K562 (cell line): ENCODE measurements around the gene ACP6. TPM values are rescaled to one million over a fixed set of nuclear protein-coding genes. Genes with fewer than 3 reads are reported as not detected.
A peak's percentile ranks its signal among the peaks of the same experiment; 100 is the strongest.

Source experiments
- ATAC-seq: fragments of 200-7000 bp; cut with Tn5 transposase; 3 replicates; pipeline ENCODE4 v1.9.1; 2020; ENCODE audit warnings: moderate library complexity
- BruUV-seq: library from RNA; stranded (reverse); fragments of 400-500 nt; replicated peaks from 2 replicates; lab custom pipeline; 2021; lab: Mats Ljungman, UMichigan
- CTCF ChIA-PET: fragments of 300-600 bp; formaldehyde crosslinking; extraction: SDS; loops from one replicate; lab custom pipeline; 2021; ENCODE audit warnings: low intra/inter-chr PET ratio; lab: Yijun Ruan, JAX
- POLR2A ChIA-PET: fragments of 300-600, 350-650 bp; sonication (Branson Sonifier 250); formaldehyde crosslinking; extraction: SDS; loops from one replicate; lab custom pipeline; 2021; ENCODE audit warnings: antibody characterized with exemption, inconsistent platforms; lab: Yijun Ruan, JAX
- DNase-seq, 4 experiments: peaks; one replicate each; pipeline versions ENCODE4 v3.0.0 to v3.0.0-alpha.2; 2011 to 2018; ENCODE audit warnings: low spot score in 3 of 4, mixed read lengths in 3 of 4; ENCODE audit errors: extremely low read depth in 1 of 4
- FAIRE-seq: peaks from 2 replicates; lab custom pipeline; 2011; peaks lifted over from hg19 to GRCh38; lab: Jason Lieb, UNC
- H2AFZ ChIP-seq: 2 replicates; pipeline ENCODE4 v1.6.0; 2011; ENCODE audit warnings: low read depth, low read length, control low read depth, inconsistent platforms
- H3K27ac ChIP-seq: fragments of 200-600 bp; 3 replicates; pipeline ENCODE4 v1.8.0; 2011; ENCODE audit warnings: low read depth, mild to moderate bottlenecking, control low read depth, inconsistent platforms, low read length, moderate library complexity, mixed read lengths; ENCODE audit errors: extremely low read depth
- H3K27me3 ChIP-seq, 2 experiments: fragments of 300-600 bp in 1 of 2; 2 replicates in 1 of 2; 3 replicates in 1 of 2; pipeline versions ENCODE4 v1.6.0 to v1.8.0; 2011; ENCODE audit warnings: inconsistent platforms in 2 of 2, low read length in 2 of 2, mild to moderate bottlenecking in 1 of 2, mixed read lengths in 1 of 2, moderate library complexity in 1 of 2; ENCODE audit not compliant: control insufficient read depth in 2 of 2, insufficient read depth in 2 of 2
- H3K36me3 ChIP-seq: fragments of 300-600 bp; 3 replicates; pipeline ENCODE4 v1.8.0; 2011; ENCODE audit warnings: mild to moderate bottlenecking, low read length, inconsistent platforms; ENCODE audit not compliant: control insufficient read depth, insufficient read depth
- H3K4me1 ChIP-seq, 2 experiments: fragments of 200-600 bp in 1 of 2; replicated peaks in 1 of 2; 2 replicates in 1 of 2; 3 replicates in 1 of 2; pipeline versions ENCODE4 v1.5.1 to v1.8.0; 2011; ENCODE audit warnings: inconsistent platforms in 2 of 2, low read length in 2 of 2, mild to moderate bottlenecking in 1 of 2, mixed read lengths in 1 of 2, moderate library complexity in 1 of 2; ENCODE audit not compliant: control insufficient read depth in 2 of 2, insufficient read depth in 2 of 2
- H3K4me2 ChIP-seq: 2 replicates; pipeline ENCODE4 v1.6.1; 2011; ENCODE audit warnings: low read length, control low read depth, inconsistent platforms, mixed read lengths; ENCODE audit not compliant: insufficient read depth
- H3K4me3 ChIP-seq: fragments of 200-600 bp; sonication (generic), shearing (Covaris generic); 2 replicates; pipeline ENCODE4 v1.5.1; 2016; ENCODE audit warnings: control low read depth, inconsistent platforms
- H3K79me2 ChIP-seq: fragments of 200-600 bp; 3 replicates; pipeline ENCODE4 v1.8.0; 2011; ENCODE audit warnings: low read length, inconsistent platforms; ENCODE audit not compliant: control insufficient read depth, insufficient read depth
- H3K9ac ChIP-seq, 2 experiments: 2 replicates each; pipeline versions ENCODE4 v1.6.0 to v1.6.1; 2011; ENCODE audit warnings: low read depth in 2 of 2, low read length in 2 of 2, control low read depth in 1 of 2, inconsistent platforms in 1 of 2, mild to moderate bottlenecking in 1 of 2, mixed read lengths in 1 of 2; ENCODE audit not compliant: insufficient read depth in 1 of 2
- H3K9me1 ChIP-seq: one replicate; pipeline ENCODE4 v1.6.0; 2011; ENCODE audit warnings: inconsistent platforms, mild to moderate bottlenecking, low read length, moderate library complexity; ENCODE audit not compliant: control insufficient read depth, insufficient read depth
- H3K9me3 ChIP-seq: replicated peaks from 2 replicates; pipeline ENCODE4 v1.5.1; 2011; ENCODE audit warnings: low read depth, low read length, inconsistent platforms; ENCODE audit not compliant: control insufficient read depth, insufficient read depth
- H4K20me1 ChIP-seq: replicated peaks from 2 replicates; pipeline ENCODE4 v1.6.1; 2011; ENCODE audit warnings: low read length, inconsistent platforms, mixed read lengths; ENCODE audit not compliant: control insufficient read depth, insufficient read depth
- BRD9 ChIP-seq: fragments of 450-650 bp; IDR thresholded peaks from 2 replicates; pipeline ENCODE4 v1.6.1; 2018; ENCODE audit warnings: low read depth; ENCODE audit not compliant: partially characterized antibody
- CBX2 ChIP-seq: fragments of 200-600 bp; sonication (generic); IDR thresholded peaks from one replicate; pipeline ENCODE4 v1.6.1; 2012; ENCODE audit warnings: mild to moderate bottlenecking, low read length, inconsistent platforms; ENCODE audit not compliant: insufficient read depth, poor library complexity, severe bottlenecking
- CEBPB ChIP-seq: fragments of 450-650 bp; IDR thresholded peaks from 2 replicates; pipeline ENCODE4 v1.6.1; 2016; ENCODE audit warnings: missing genetic modification characterization, missing compliant biosample characterization
- CEBPG ChIP-seq, 3 experiments: fragments of 200-800 bp in 1 of 3; sonication (Bioruptor generic) in 1 of 3; sonication (generic) in 1 of 3; formaldehyde crosslinking in 1 of 3; IDR thresholded peaks in 2 of 3; conservative IDR thresholded peaks in 1 of 3; 2 replicates each; pipeline versions ENCODE4 v1.6.1 to v1.8.0; 2016 to 2022; ENCODE audit warnings: missing compliant biosample characterization in 2 of 3, missing genetic modification characterization in 2 of 3, mild to moderate bottlenecking in 1 of 3, missing genetic modification reagents in 1 of 3
- CGGBP1 ChIP-seq: fragments of 250-450 bp; sonication (Bioruptor Pico); IDR thresholded peaks from 2 replicates; pipeline ENCODE4 v1.9.0; 2021; ENCODE audit warnings: mild to moderate bottlenecking
- CREM ChIP-seq: IDR thresholded peaks from 2 replicates; pipeline ENCODE4 v1.6.1; 2014; ENCODE audit warnings: antibody characterized with exemption, low read depth
- CTCFL ChIP-seq: IDR thresholded peaks from 2 replicates; pipeline ENCODE4 v1.6.1; 2011; ENCODE audit warnings: borderline replicate concordance, low read depth, mild to moderate bottlenecking, moderate library complexity, low read length; ENCODE audit not compliant: insufficient read depth, poor library complexity, severe bottlenecking
- HDAC2 ChIP-seq: fragments of 450-650 bp; IDR thresholded peaks from 2 replicates; pipeline ENCODE4 v1.6.1; 2016; ENCODE audit warnings: mild to moderate bottlenecking
- POLR2AphosphoS2 ChIP-seq: IDR thresholded peaks from 2 replicates; pipeline ENCODE4 v1.6.1; 2012; ENCODE audit warnings: low read length, improper control_type of control experiment
- TBL1XR1 ChIP-seq, 2 experiments: IDR thresholded peaks; 2 replicates each; pipeline ENCODE4 v1.6.1; 2012; ENCODE audit warnings: improper control_type of control experiment in 2 of 2, low read length in 2 of 2, mild to moderate bottlenecking in 1 of 2
- ZNF133 ChIP-seq: fragments of 250-450 bp; sonication (Bioruptor Pico); IDR thresholded peaks from 2 replicates; pipeline ENCODE4 v1.4.0; 2020; ENCODE audit warnings: mild to moderate bottlenecking
- ZNF217 ChIP-seq: sonication (generic); formaldehyde crosslinking; IDR thresholded peaks from 2 replicates; pipeline ENCODE4 v1.8.0; 2022; ENCODE audit warnings: mild to moderate bottlenecking, missing genetic modification reagents
- ZSCAN32 ChIP-seq: fragments of 450-650 bp; formaldehyde crosslinking; IDR thresholded peaks from 2 replicates; pipeline ENCODE4 v1.4.0; 2020; ENCODE audit warnings: mild to moderate bottlenecking, moderate library complexity
- WGBS: fragments of 100-300 bp; shearing (Covaris generic); methylation state at CpG from one replicate; pipeline ENCODE4 v1.1.6; 2016; ENCODE audit warnings: low coverage, mixed read lengths; ENCODE audit not compliant: insufficient coverage; ENCODE audit errors: missing lambda C conversion rate; 5-methylcytosine and 5-hydroxymethylcytosine counted together
- in situ Hi-C: fragments of 300-500 bp; cut with MboI; formaldehyde crosslinking; loops from 4 replicates; pipeline ENCODE4 v1.15.0; 2018; ENCODE audit warnings: inconsistent platforms, mixed read lengths
- intact Hi-C: fragments of 100-400 bp; cut with micrococcal nuclease; formaldehyde crosslinking; loops from 2 replicates; pipeline ENCODE4 v1.14.2; 2022
- polyA plus RNA-seq, 8 experiments: library from polyadenylated mRNA; depleted of rRNA in 4 of 8; stranded (reverse) in 5 of 8; unstranded in 3 of 8; fragments of >200 nt; fragmentation: Nextera tagmentation in 2 of 8; fragmentation: Illumina TruSeq in 1 of 8; extraction: Ambion mirVana in 2 of 8; extraction: Trizol in 1 of 8; gene quantifications; 2 replicates each; pipeline versions ENCODE4 v1.2.1 to v1.2.3, GENCODE V29; 2011 to 2014; ENCODE audit warnings: inconsistent platforms in 1 of 8, missing spikeins in 1 of 8
- total RNA-seq, 7 experiments: library from RNA; depleted of rRNA in 6 of 7; stranded (reverse); fragments of >200 nt in 6 of 7; fragmentation: Illumina TruSeq in 2 of 7; extraction: Trizol in 2 of 7; gene quantifications; 2 replicates each; pipeline versions ENCODE4 v1.2.1 to v1.2.3, GENCODE V29; 2011 to 2021; ENCODE audit warnings: low replicate concordance in 1 of 7

Gene ACP6
- total and polyA plus RNA-seq, 9 of the 15 experiments (the other 6 are each of a cell fraction or from before 2014, with no cell fraction given), result 0.05 to 1.4 (median 0.49) TPM

- H4K20me1 ChIP-seq, result no peaks in the 10 kb centered on the region
- CTCF ChIA-PET, result no interaction called here
- H3K4me3 ChIP-seq, result no peak overlapping the region
- H3K27me3 ChIP-seq, result peaks cover 2 to 22% of the 10 kb centered on the region in 2 experiments; a peak in 4 of 5 replicates
- intact Hi-C loops (no loop called here), in situ Hi-C loops (loop anchor here (10.0 kb wide), 1 partner anchor 339 kb away; no protein-coding TSS in a partner anchor)
- FAIRE-seq (no peak), DNase-seq (no peak), ATAC-seq (no peak)
- TF ChIP-seq CEBPB (tag) (peak; percentile 59), CEBPG (CRISPR knock-in tag; IDR thresholded peaks at IDR 0.05) (no peak), CEBPG (tag; conservative IDR thresholded peaks at IDR 0.05 in 1 of 2, IDR thresholded peaks at IDR 0.05 in 1 of 2) (peak in 1 of 2 experiments; percentile 79; a peak in 2 of 4 replicates), ZNF217 (CRISPR knock-in tag) (no peak)
- no peaks in the 10 kb centered on the region for H3K79me2 ChIP-seq
- H3K4me2 ChIP-seq, result no peak overlapping the region
- POLR2A ChIA-PET, result interaction anchor here (0.6 to 0.9 kb wide), 2 partner anchors 31 to 197 kb away, joined by 3 to 4 read pairs; no protein-coding TSS in a partner anchor
- H3K9me1 ChIP-seq, result no peaks in the 10 kb centered on the region
- no peak overlapping the region for H2AFZ ChIP-seq
- 0% methylated on average over 1 of the region's 1 CpG for WGBS
- H3K4me1 ChIP-seq, result peaks cover 0 to 2% of the 10 kb centered on the region in 2 experiments; a peak in 2 of 5 replicates
- BruUV-seq, result no TSS peak
- no peak overlapping the region for H3K9ac ChIP-seq
- H3K9me3 ChIP-seq, result no peaks in the 10 kb centered on the region
- no peak overlapping the region for H3K27ac ChIP-seq
- H3K36me3 ChIP-seq, result no peaks in the 10 kb centered on the region
These were observed 36.6 kb downstream of the ACP6 start for GRCh38 chr1:147633759-147634158.

- no peak overlapping the region for H3K27ac ChIP-seq
- FAIRE-seq (no peak), ATAC-seq (no peak), DNase-seq (no peak)
- in situ Hi-C loops, result loop anchor here (10.0 kb wide), 1 partner anchor 337 kb away; no protein-coding TSS in a partner anchor
- peaks cover 0 to 2% of the 10 kb centered on the region in 2 experiments; a peak in 2 of 5 replicates for H3K4me1 ChIP-seq
- no peaks in the 10 kb centered on the region for H3K9me1 ChIP-seq
- intact Hi-C loops, result no loop called here
- H3K79me2 ChIP-seq, result no peaks in the 10 kb centered on the region
- POLR2A ChIA-PET, result no interaction called here
- H3K27me3 ChIP-seq, result peaks cover 2 to 22% of the 10 kb centered on the region in 2 experiments; a peak in 4 of 5 replicates
- no TSS peak for BruUV-seq
- no peak overlapping the region for H3K4me3 ChIP-seq
- no peak overlapping the region for H3K4me2 ChIP-seq
- TF ChIP-seq ZSCAN32 (CRISPR knock-in tag) (no peak), BRD9 (no peak), CBX2 (no peak), CGGBP1 (CRISPR knock-in tag) (no peak), TBL1XR1 (IDR thresholded peaks at IDR 0.05; ENCODE audit: low read length in 2 of 2) (no peak), ZNF133 (no peak), CTCFL (no peak), CREM (no peak), POLR2AphosphoS2 (no peak), HDAC2 (no peak)
- CTCF ChIA-PET, result no interaction called here
- no peak overlapping the region for H3K9ac ChIP-seq
- no peaks in the 10 kb centered on the region for H3K9me3 ChIP-seq
- no peaks in the 10 kb centered on the region for H3K36me3 ChIP-seq
- no peak overlapping the region for H2AFZ ChIP-seq
- WGBS, result 4% methylated on average over 3 of the region's 3 CpGs
- H4K20me1 ChIP-seq, result no peaks in the 10 kb centered on the region
These were observed 38.5 kb downstream of the ACP6 start for GRCh38 chr1:147631839-147632238.
